Keratinocyte (primary cell): ENCODE data around the gene TAS1R2. TPM values are rescaled to one million over a fixed set of nuclear protein-coding genes. Genes with fewer than 3 reads are reported as not detected.

Source experiments
- DNase-seq: peaks from one replicate; pipeline ENCODE4 v3.0.0-alpha.2; 2011; ENCODE audit warnings: low read depth, missing footprints, low spot score
- FAIRE-seq: peaks from 2 replicates; lab custom pipeline; 2011; peaks lifted over from hg19 to GRCh38; lab: Jason Lieb, UNC
- H2AFZ ChIP-seq: 2 replicates; pipeline ENCODE4 v1.6.0; 2012; ENCODE audit warnings: low read length, control low read depth, inconsistent platforms; ENCODE audit not compliant: control insufficient read depth
- H3K27ac ChIP-seq: 2 replicates; pipeline ENCODE4 v1.5.1; 2011; ENCODE audit warnings: low read length; ENCODE audit not compliant: control insufficient read depth, insufficient read depth
- H3K27me3 ChIP-seq: 3 replicates; pipeline ENCODE4 v1.6.0; 2011; ENCODE audit warnings: low read length; ENCODE audit not compliant: control insufficient read depth, insufficient read depth; ENCODE audit errors: extremely low read depth
- H3K36me3 ChIP-seq, 2 experiments: 2 replicates in 1 of 2; 3 replicates in 1 of 2; pipeline ENCODE4 v1.5.1; 2011; ENCODE audit warnings: low read length in 2 of 2, mild to moderate bottlenecking in 1 of 2; ENCODE audit not compliant: control insufficient read depth in 2 of 2, insufficient read depth in 2 of 2; ENCODE audit errors: extremely low read depth in 1 of 2
- H3K4me1 ChIP-seq: 3 replicates; pipeline ENCODE4 v1.5.1; 2011; ENCODE audit warnings: low read length; ENCODE audit not compliant: control insufficient read depth, insufficient read depth; ENCODE audit errors: extremely low read depth
- H3K4me2 ChIP-seq: 3 replicates; pipeline ENCODE4 v1.6.0; 2011; ENCODE audit warnings: low read depth, low read length; ENCODE audit not compliant: control insufficient read depth, insufficient read depth; ENCODE audit errors: extremely low read depth
- H3K4me3 ChIP-seq, 3 experiments: fragments of 200-600 bp in 1 of 3; sonication (generic) in 1 of 3; 2 replicates in 2 of 3; 3 replicates in 1 of 3; pipeline ENCODE4 v1.5.1; 2011 to 2016; ENCODE audit warnings: low read length in 3 of 3, mild to moderate bottlenecking in 3 of 3, control low read depth in 2 of 3, inconsistent platforms in 1 of 3, low read depth in 1 of 3, mixed read lengths in 1 of 3, mixed run types in 1 of 3, moderate library complexity in 1 of 3; ENCODE audit not compliant: control insufficient read depth in 2 of 3, insufficient read depth in 2 of 3; ENCODE audit errors: extremely low read depth in 1 of 3
- H3K79me2 ChIP-seq: 2 replicates; pipeline ENCODE4 v1.6.0; 2012; ENCODE audit warnings: low read length; ENCODE audit not compliant: control insufficient read depth, insufficient read depth
- H3K9ac ChIP-seq: 3 replicates; pipeline ENCODE4 v1.6.0; 2011; ENCODE audit warnings: low read length; ENCODE audit not compliant: control insufficient read depth, insufficient read depth; ENCODE audit errors: extremely low read depth
- H3K9me1 ChIP-seq: 3 replicates; pipeline ENCODE4 v1.6.0; 2011; ENCODE audit warnings: low read length; ENCODE audit not compliant: control insufficient read depth, insufficient read depth; ENCODE audit errors: extremely low read depth
- H3K9me3 ChIP-seq: 2 replicates; pipeline ENCODE4 v1.5.1; 2012; ENCODE audit warnings: low read depth, low read length; ENCODE audit not compliant: control insufficient read depth
- H4K20me1 ChIP-seq: 3 replicates; pipeline ENCODE4 v1.6.0; 2011; ENCODE audit warnings: low read length; ENCODE audit not compliant: control insufficient read depth, insufficient read depth; ENCODE audit errors: extremely low read depth
- EZH2 ChIP-seq: IDR thresholded peaks from one replicate; pipeline ENCODE4 v1.6.1; 2012; ENCODE audit warnings: inconsistent platforms, mild to moderate bottlenecking, low read length, moderate library complexity
- dilution Hi-C: fragments of 300-500 bp; cut with MboI; formaldehyde crosslinking; loops from one replicate; pipeline ENCODE4 v1.7.0; 2020; ENCODE audit warnings: low sequenced_read_pairs; ENCODE audit not compliant: extremely low pct_ligation_motif_present
- polyA plus RNA-seq, 5 experiments: library from polyadenylated mRNA; depleted of rRNA in 3 of 5; stranded (reverse) in 3 of 5; stranded (forward) in 1 of 5; unstranded in 1 of 5; fragments of >200 nt; gene quantifications; 1 replicate in 1 of 5; 2 replicates in 3 of 5; 3 replicates in 1 of 5; pipeline versions ENCODE4 v1.2.1 to v1.2.3, GENCODE V29; 2011 to 2012; ENCODE audit warnings: missing spikeins in 2 of 5, low read depth in 1 of 5, low replicate concordance in 1 of 5
- small RNA-seq, 3 experiments: library from RNA; depleted of rRNA; stranded (forward); fragments of <200 nt; gene quantifications; one replicate each; pipeline ENCODE3, GENCODE V24; 2012; ENCODE audit warnings: low read depth in 3 of 3, low replicate concordance in 1 of 3; ENCODE audit not compliant: insufficient read length in 3 of 3
- TF ChIP-seq, protein P1 (sequence below), 3 experiments: IDR thresholded peaks in 1 of 3; conservative IDR thresholded peaks in 1 of 3; optimal IDR thresholded peaks in 1 of 3; 2 replicates in 2 of 3; 3 replicates in 1 of 3; pipeline versions ENCODE3 to v1.5.1; 2011; ENCODE audit warnings: low read length in 3 of 3, mild to moderate bottlenecking in 3 of 3, moderate library complexity in 2 of 3, control low read depth in 1 of 3, inconsistent platforms in 1 of 3; ENCODE audit not compliant: insufficient read depth in 2 of 3; ENCODE audit errors: extremely low read depth in 1 of 3

The TAS1R2 gene
- polyA plus RNA-seq, 1 donor (not counting 4 experiments of a cell fraction or from before 2014, with no cell fraction given): not detected

GRCh38 chr1:18793164-18793563 is 66.3 kb downstream of the TAS1R2 start:
- no peaks in the 10 kb centered on the region for H3K9me1 ChIP-seq
- no peak overlapping the region for H3K4me3 ChIP-seq
- H3K9me3 ChIP-seq: no peaks in the 10 kb centered on the region
- no peaks in the 10 kb centered on the region for H4K20me1 ChIP-seq
- peaks cover 24% of the 10 kb centered on the region for H3K27me3 ChIP-seq
- H3K79me2 ChIP-seq: no peaks in the 10 kb centered on the region
- DNase-seq: no peak
- no peak overlapping the region for H3K27ac ChIP-seq
- no peak overlapping the region for H3K4me2 ChIP-seq
- TF ChIP-seq, protein P1, sequence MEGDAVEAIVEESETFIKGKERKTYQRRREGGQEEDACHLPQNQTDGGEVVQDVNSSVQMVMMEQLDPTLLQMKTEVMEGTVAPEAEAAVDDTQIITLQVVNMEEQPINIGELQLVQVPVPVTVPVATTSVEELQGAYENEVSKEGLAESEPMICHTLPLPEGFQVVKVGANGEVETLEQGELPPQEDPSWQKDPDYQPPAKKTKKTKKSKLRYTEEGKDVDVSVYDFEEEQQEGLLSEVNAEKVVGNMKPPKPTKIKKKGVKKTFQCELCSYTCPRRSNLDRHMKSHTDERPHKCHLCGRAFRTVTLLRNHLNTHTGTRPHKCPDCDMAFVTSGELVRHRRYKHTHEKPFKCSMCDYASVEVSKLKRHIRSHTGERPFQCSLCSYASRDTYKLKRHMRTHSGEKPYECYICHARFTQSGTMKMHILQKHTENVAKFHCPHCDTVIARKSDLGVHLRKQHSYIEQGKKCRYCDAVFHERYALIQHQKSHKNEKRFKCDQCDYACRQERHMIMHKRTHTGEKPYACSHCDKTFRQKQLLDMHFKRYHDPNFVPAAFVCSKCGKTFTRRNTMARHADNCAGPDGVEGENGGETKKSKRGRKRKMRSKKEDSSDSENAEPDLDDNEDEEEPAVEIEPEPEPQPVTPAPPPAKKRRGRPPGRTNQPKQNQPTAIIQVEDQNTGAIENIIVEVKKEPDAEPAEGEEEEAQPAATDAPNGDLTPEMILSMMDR (optimal IDR thresholded peaks at IDR 0.05 in 1 of 3, IDR thresholded peaks at IDR 0.05 in 1 of 3, conservative IDR thresholded peaks at IDR 0.05 in 1 of 3; ENCODE audit: extremely low read depth in 1 of 3, insufficient read depth in 2 of 3, low read length in 3 of 3): no peak
- TF ChIP-seq EZH2: no peak
- no peak overlapping the region for H3K9ac ChIP-seq
- H3K4me1 ChIP-seq: no peaks in the 10 kb centered on the region
- dilution Hi-C loops: no loop called here
- FAIRE-seq: no peak
- no peaks in the 10 kb centered on the region for H3K36me3 ChIP-seq
- H2AFZ ChIP-seq: no peak overlapping the region

GRCh38 chr1:18792747-18793146 is 66.7 kb downstream of the TAS1R2 start:
- no peaks in the 10 kb centered on the region for H4K20me1 ChIP-seq
- no peak overlapping the region for H3K4me3 ChIP-seq
- no peak overlapping the region for H3K4me2 ChIP-seq
- DNase-seq (no peak), FAIRE-seq (no peak)
- no peak overlapping the region for H2AFZ ChIP-seq
- H3K36me3 ChIP-seq: no peaks in the 10 kb centered on the region
- no peak overlapping the region for H3K27ac ChIP-seq
- no peak overlapping the region for H3K9ac ChIP-seq
- dilution Hi-C loops: no loop called here
- no peaks in the 10 kb centered on the region for H3K9me3 ChIP-seq
- TF ChIP-seq EZH2: no peak
- TF ChIP-seq, protein P1 (optimal IDR thresholded peaks at IDR 0.05 in 1 of 3, IDR thresholded peaks at IDR 0.05 in 1 of 3, conservative IDR thresholded peaks at IDR 0.05 in 1 of 3; ENCODE audit: extremely low read depth in 1 of 3, insufficient read depth in 2 of 3, low read length in 3 of 3): no peak
- no peaks in the 10 kb centered on the region for H3K9me1 ChIP-seq
- H3K27me3 ChIP-seq: peaks cover 24% of the 10 kb centered on the region
- H3K79me2 ChIP-seq: no peaks in the 10 kb centered on the region
- H3K4me1 ChIP-seq: no peaks in the 10 kb centered on the region

Small RNAs within 50 kb of the gene (small RNA-seq; reads per million reads assigned to genes)
- gene MIR1290 (0 reads per million in 3 experiments), gene MIR4695 (0 to 0.67 (median 0) reads per million in 3 experiments)

Other genes with a start within 250 kb of the TAS1R2 start
- not detected in 3 replicates for gene PAX7, start 228.8 kb downstream of the TAS1R2 start, polyA plus RNA-seq
- 38.7 to 91.9 TPM (median 52.7 TPM) in 3 replicates for gene ALDH4A1, start 42.9 kb upstream of the TAS1R2 start, polyA plus RNA-seq
- gene IFFO2, start 97.0 kb upstream of the TAS1R2 start, polyA plus RNA-seq: 55.0 to 61.5 TPM (median 57.9 TPM) in 3 replicates